Measurements from ENCODE around the gene DGLUCY. TPM values are rescaled to one million over a fixed set of nuclear protein-coding genes. Genes with fewer than 3 reads are reported as not detected.
"Not testable (repeated sequence)": the region's sequence is repeated elsewhere in the genome, so short reads cannot be mapped to it uniquely, and the experiment has no call there.

DGLUCY gene
- polyA plus RNA-seq, 2 donors: 18.0 to 26.1 TPM

- H3K36me3 ChIP-seq (ENCODE audit: control insufficient read depth in 2 of 2, insufficient read depth in 2 of 2, low read length in 1 of 2): peaks cover 17 to 40% of the 10 kb centered on the region in 2 donors
- no peaks in the 10 kb centered on the region for H3K27me3 ChIP-seq (ENCODE audit: control insufficient read depth in 1 of 2, insufficient read depth in 2 of 2, low read length in 2 of 2)
- no peak overlapping the region for H3K4me3 ChIP-seq (ENCODE audit: low read depth in 1 of 2, low read length in 2 of 2)
- H3K9me3 ChIP-seq (ENCODE audit: control insufficient read depth in 2 of 2, insufficient read depth in 1 of 2, low read depth in 1 of 2, low read length in 1 of 2): no peaks in the 10 kb centered on the region
- 53 to 57% methylated on average over 1 of the region's 1 CpG for WGBS, 2 donors
- H3K27ac ChIP-seq (ENCODE audit: low read depth in 2 of 2, low read length in 1 of 2): no peak overlapping the region
- no peaks in the 10 kb centered on the region for H3K4me1 ChIP-seq (ENCODE audit: control insufficient read depth in 2 of 2, insufficient read depth in 2 of 2, low read length in 1 of 2)
These were observed 71.8 kb downstream of the DGLUCY start for GRCh38 chr14:91185721-91186120.

- H3K27ac ChIP-seq (ENCODE audit: low read depth in 2 of 2, low read length in 1 of 2): no peak overlapping the region
- no peaks in the 10 kb centered on the region for H3K9me3 ChIP-seq (ENCODE audit: control insufficient read depth in 2 of 2, insufficient read depth in 1 of 2, low read depth in 1 of 2, low read length in 1 of 2)
- H3K36me3 ChIP-seq (ENCODE audit: control insufficient read depth in 2 of 2, insufficient read depth in 2 of 2, low read length in 1 of 2): peaks cover 12 to 38% of the 10 kb centered on the region in 2 donors
- H3K4me3 ChIP-seq (ENCODE audit: low read depth in 1 of 2, low read length in 2 of 2): no peak overlapping the region
- H3K27me3 ChIP-seq (ENCODE audit: control insufficient read depth in 1 of 2, insufficient read depth in 2 of 2, low read length in 2 of 2): no peaks in the 10 kb centered on the region
- no peaks in the 10 kb centered on the region for H3K4me1 ChIP-seq (ENCODE audit: control insufficient read depth in 2 of 2, insufficient read depth in 2 of 2, low read length in 1 of 2)
- WGBS, 2 donors: 93% methylated on average over 4 of the region's 4 CpGs
These were observed 72.7 kb downstream of the DGLUCY start for GRCh38 chr14:91186515-91187066.

- H3K27me3 ChIP-seq (ENCODE audit: control insufficient read depth in 1 of 2, insufficient read depth in 2 of 2, low read length in 2 of 2): no peaks in the 10 kb centered on the region
- H3K36me3 ChIP-seq (ENCODE audit: control insufficient read depth in 2 of 2, insufficient read depth in 2 of 2, low read length in 1 of 2): peaks cover 12 to 38% of the 10 kb centered on the region in 2 donors
- H3K27ac ChIP-seq (ENCODE audit: low read depth in 2 of 2, low read length in 1 of 2): no peak overlapping the region
- WGBS, 2 donors: 95 to 97% methylated on average over 13 of the region's 13 CpGs
- H3K9me3 ChIP-seq (ENCODE audit: control insufficient read depth in 2 of 2, insufficient read depth in 1 of 2, low read depth in 1 of 2, low read length in 1 of 2): no peaks in the 10 kb centered on the region
- no peak overlapping the region for H3K4me3 ChIP-seq (ENCODE audit: low read depth in 1 of 2, low read length in 2 of 2)
- no peaks in the 10 kb centered on the region for H3K4me1 ChIP-seq (ENCODE audit: control insufficient read depth in 2 of 2, insufficient read depth in 2 of 2, low read length in 1 of 2)
These were observed 73.4 kb downstream of the DGLUCY start for GRCh38 chr14:91187271-91187670.

GRCh38 chr14:91190853-91191252, 77.0 kb downstream of the DGLUCY start:
- 93 to 95% methylated on average over 9 of the region's 9 CpGs for WGBS, 2 donors
- Histone ChIP-seq H3K27ac (ENCODE audit: low read depth in 2 of 2, low read length in 1 of 2) (no peak overlapping the region), H3K36me3 (ENCODE audit: control insufficient read depth in 2 of 2, insufficient read depth in 2 of 2, low read length in 1 of 2) (peaks cover 5 to 37% of the 10 kb centered on the region in 2 donors), H3K27me3 (ENCODE audit: control insufficient read depth in 1 of 2, insufficient read depth in 2 of 2, low read length in 2 of 2) (no peaks in the 10 kb centered on the region), H3K4me3 (ENCODE audit: low read depth in 1 of 2, low read length in 2 of 2) (no peak overlapping the region), H3K4me1 (ENCODE audit: control insufficient read depth in 2 of 2, insufficient read depth in 2 of 2, low read length in 1 of 2) (no peaks in the 10 kb centered on the region), H3K9me3 (ENCODE audit: control insufficient read depth in 2 of 2, insufficient read depth in 1 of 2, low read depth in 1 of 2, low read length in 1 of 2) (no peaks in the 10 kb centered on the region)

GRCh38 chr14:91193069-91193468, 79.2 kb downstream of the DGLUCY start:
- WGBS, 2 donors: 84 to 86% methylated on average over 12 of the region's 12 CpGs
- no peak overlapping the region for H3K27ac ChIP-seq (ENCODE audit: low read depth in 2 of 2, low read length in 1 of 2)

GRCh38 chr14:91195881-91196280, 82.0 kb downstream of the DGLUCY start:
- Histone ChIP-seq H3K27me3 (ENCODE audit: control insufficient read depth in 1 of 2, insufficient read depth in 2 of 2, low read length in 2 of 2) (no peaks in the 10 kb centered on the region), H3K9me3 (ENCODE audit: control insufficient read depth in 2 of 2, insufficient read depth in 1 of 2, low read depth in 1 of 2, low read length in 1 of 2) (peaks cover 0 to 5% of the 10 kb centered on the region in 2 donors), H3K36me3 (ENCODE audit: control insufficient read depth in 2 of 2, insufficient read depth in 2 of 2, low read length in 1 of 2) (peaks cover 0 to 31% of the 10 kb centered on the region in 2 donors), H3K4me1 (ENCODE audit: control insufficient read depth in 2 of 2, insufficient read depth in 2 of 2, low read length in 1 of 2) (no peaks in the 10 kb centered on the region), H3K27ac (ENCODE audit: low read depth in 2 of 2, low read length in 1 of 2) (no peak overlapping the region), H3K4me3 (ENCODE audit: low read depth in 1 of 2, low read length in 2 of 2) (no peak overlapping the region)
- 93 to 94% methylated on average over 10 of the region's 10 CpGs for WGBS, 2 donors

More at GRCh38 chr14:91193069-91193468, 79.2 kb downstream of the DGLUCY start:
- Histone ChIP-seq H3K36me3 (ENCODE audit: control insufficient read depth in 2 of 2, insufficient read depth in 2 of 2, low read length in 1 of 2) (peaks cover 5 to 34% of the 10 kb centered on the region in 2 donors), H3K4me1 (ENCODE audit: control insufficient read depth in 2 of 2, insufficient read depth in 2 of 2, low read length in 1 of 2) (no peaks in the 10 kb centered on the region), H3K27me3 (ENCODE audit: control insufficient read depth in 1 of 2, insufficient read depth in 2 of 2, low read length in 2 of 2) (no peaks in the 10 kb centered on the region), H3K9me3 (ENCODE audit: control insufficient read depth in 2 of 2, insufficient read depth in 1 of 2, low read depth in 1 of 2, low read length in 1 of 2) (no peaks in the 10 kb centered on the region), H3K4me3 (ENCODE audit: low read depth in 1 of 2, low read length in 2 of 2) (no peak overlapping the region)

GRCh38 chr14:91197631-91198030, 83.8 kb downstream of the DGLUCY start:
- H3K27me3 ChIP-seq (ENCODE audit: control insufficient read depth in 1 of 2, insufficient read depth in 2 of 2, low read length in 2 of 2): no peaks in the 10 kb centered on the region
- peaks cover 0 to 4% of the 10 kb centered on the region in 2 donors for H3K4me1 ChIP-seq (ENCODE audit: control insufficient read depth in 2 of 2, insufficient read depth in 2 of 2, low read length in 1 of 2)
- no peak overlapping the region for H3K27ac ChIP-seq (ENCODE audit: low read depth in 2 of 2, low read length in 1 of 2)
- peaks cover 0 to 32% of the 10 kb centered on the region in 2 donors for H3K36me3 ChIP-seq (ENCODE audit: control insufficient read depth in 2 of 2, insufficient read depth in 2 of 2, low read length in 1 of 2)
- H3K4me3 ChIP-seq (ENCODE audit: low read depth in 1 of 2, low read length in 2 of 2): no peak overlapping the region
- H3K9me3 ChIP-seq (ENCODE audit: control insufficient read depth in 2 of 2, insufficient read depth in 1 of 2, low read depth in 1 of 2, low read length in 1 of 2): peaks cover 0 to 5% of the 10 kb centered on the region in 2 donors

GRCh38 chr14:91200802-91201201, 86.9 kb downstream of the DGLUCY start:
- peaks cover 4 to 34% of the 10 kb centered on the region in 2 donors for H3K36me3 ChIP-seq (ENCODE audit: control insufficient read depth in 2 of 2, insufficient read depth in 2 of 2, low read length in 1 of 2)
- not testable (repeated sequence) for H3K9me3 ChIP-seq (ENCODE audit: control insufficient read depth in 2 of 2, insufficient read depth in 1 of 2, low read depth in 1 of 2, low read length in 1 of 2); H3K4me1 ChIP-seq (ENCODE audit: control insufficient read depth in 2 of 2, insufficient read depth in 2 of 2, low read length in 1 of 2); H3K27ac ChIP-seq (ENCODE audit: low read depth in 2 of 2, low read length in 1 of 2); H3K27me3 ChIP-seq (ENCODE audit: control insufficient read depth in 1 of 2, insufficient read depth in 2 of 2, low read length in 2 of 2); H3K4me3 ChIP-seq (ENCODE audit: low read depth in 1 of 2, low read length in 2 of 2)
- 96% methylated on average over 6 of the region's 6 CpGs for WGBS, 2 donors

GRCh38 chr14:91202234-91202974, 88.5 kb downstream of the DGLUCY start:
- Histone ChIP-seq H3K27me3 (ENCODE audit: control insufficient read depth in 1 of 2, insufficient read depth in 2 of 2, low read length in 2 of 2) (no peaks in the 10 kb centered on the region), H3K27ac (ENCODE audit: low read depth in 2 of 2, low read length in 1 of 2) (peak overlapping the region; percentile 8 to 74), H3K36me3 (ENCODE audit: control insufficient read depth in 2 of 2, insufficient read depth in 2 of 2, low read length in 1 of 2) (peaks cover 4 to 28% of the 10 kb centered on the region in 2 donors), H3K9me3 (ENCODE audit: control insufficient read depth in 2 of 2, insufficient read depth in 1 of 2, low read depth in 1 of 2, low read length in 1 of 2) (peaks cover 0 to 5% of the 10 kb centered on the region in 2 donors), H3K4me1 (ENCODE audit: control insufficient read depth in 2 of 2, insufficient read depth in 2 of 2, low read length in 1 of 2) (peaks cover 3 to 5% of the 10 kb centered on the region in 2 donors), H3K4me3 (ENCODE audit: low read depth in 1 of 2, low read length in 2 of 2) (no peak overlapping the region)
- WGBS, 2 donors: 63 to 75% methylated on average over 15 of the region's 15 CpGs

- Histone ChIP-seq H3K27me3 (ENCODE audit: control insufficient read depth in 1 of 2, insufficient read depth in 2 of 2, low read length in 2 of 2) (no peaks in the 10 kb centered on the region), H3K4me3 (ENCODE audit: low read depth in 1 of 2, low read length in 2 of 2) (no peak overlapping the region), H3K9me3 (ENCODE audit: control insufficient read depth in 2 of 2, insufficient read depth in 1 of 2, low read depth in 1 of 2, low read length in 1 of 2) (peaks cover 0 to 4% of the 10 kb centered on the region in 2 donors), H3K4me1 (ENCODE audit: control insufficient read depth in 2 of 2, insufficient read depth in 2 of 2, low read length in 1 of 2) (peaks cover 3 to 5% of the 10 kb centered on the region in 2 donors), H3K27ac (ENCODE audit: low read depth in 2 of 2, low read length in 1 of 2) (no peak overlapping the region), H3K36me3 (ENCODE audit: control insufficient read depth in 2 of 2, insufficient read depth in 2 of 2, low read length in 1 of 2) (peaks cover 4 to 20% of the 10 kb centered on the region in 2 donors)
- WGBS, 2 donors: 97% methylated on average over 14 of the region's 14 CpGs
These were observed 90.8 kb downstream of the DGLUCY start for GRCh38 chr14:91204657-91205056.
